ENCODE results near the gene KDM4C. TPM values are rescaled to one million over a fixed set of nuclear protein-coding genes. Genes with fewer than 3 reads are reported as not detected.

KDM4C gene
- total RNA-seq, 1 experiment from 2014 or later, result 16.2 TPM

DNA sequence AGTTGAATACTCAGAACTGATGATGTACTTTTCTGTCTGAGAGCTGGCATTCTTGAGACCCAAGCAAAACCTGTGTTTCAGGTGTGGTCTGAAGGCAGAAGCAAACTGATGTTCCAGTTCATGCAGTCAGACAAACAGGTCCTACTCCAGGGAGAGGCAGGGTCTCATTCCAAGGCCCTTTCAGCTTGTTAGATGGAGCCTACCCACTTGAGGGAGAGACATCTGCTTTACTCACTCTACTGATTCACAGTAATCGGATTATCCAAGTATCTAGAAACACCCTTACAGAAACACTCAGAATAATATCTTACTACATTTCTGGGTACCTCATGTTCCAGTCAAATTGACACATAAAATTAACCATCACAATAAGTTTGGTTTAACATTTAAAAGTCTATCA, 207.8 kb downstream of the KDM4C start:
- H3K9me3 Mint-ChIP-seq (ENCODE audit: low read depth, unreplicated experiment), result no peaks in the 10 kb centered on the region
- H3K27ac Mint-ChIP-seq (ENCODE audit: unreplicated experiment), result no peak overlapping the region
- H3K36me3 Mint-ChIP-seq (ENCODE audit: insufficient read depth, unreplicated experiment), result no peaks in the 10 kb centered on the region
- DNase-seq, result no peak
- H3K27me3 Mint-ChIP-seq (ENCODE audit: unreplicated experiment), result no peaks in the 10 kb centered on the region
- peaks cover 2% of the 10 kb centered on the region for H3K4me1 Mint-ChIP-seq (ENCODE audit: low read depth, unreplicated experiment)
- TF ChIP-seq, protein P1, sequence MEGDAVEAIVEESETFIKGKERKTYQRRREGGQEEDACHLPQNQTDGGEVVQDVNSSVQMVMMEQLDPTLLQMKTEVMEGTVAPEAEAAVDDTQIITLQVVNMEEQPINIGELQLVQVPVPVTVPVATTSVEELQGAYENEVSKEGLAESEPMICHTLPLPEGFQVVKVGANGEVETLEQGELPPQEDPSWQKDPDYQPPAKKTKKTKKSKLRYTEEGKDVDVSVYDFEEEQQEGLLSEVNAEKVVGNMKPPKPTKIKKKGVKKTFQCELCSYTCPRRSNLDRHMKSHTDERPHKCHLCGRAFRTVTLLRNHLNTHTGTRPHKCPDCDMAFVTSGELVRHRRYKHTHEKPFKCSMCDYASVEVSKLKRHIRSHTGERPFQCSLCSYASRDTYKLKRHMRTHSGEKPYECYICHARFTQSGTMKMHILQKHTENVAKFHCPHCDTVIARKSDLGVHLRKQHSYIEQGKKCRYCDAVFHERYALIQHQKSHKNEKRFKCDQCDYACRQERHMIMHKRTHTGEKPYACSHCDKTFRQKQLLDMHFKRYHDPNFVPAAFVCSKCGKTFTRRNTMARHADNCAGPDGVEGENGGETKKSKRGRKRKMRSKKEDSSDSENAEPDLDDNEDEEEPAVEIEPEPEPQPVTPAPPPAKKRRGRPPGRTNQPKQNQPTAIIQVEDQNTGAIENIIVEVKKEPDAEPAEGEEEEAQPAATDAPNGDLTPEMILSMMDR (IDR thresholded peaks at IDR 0.05; ENCODE audit: unreplicated experiment), result no peak
- H3K4me3 Mint-ChIP-seq (ENCODE audit: low read depth, unreplicated experiment), result no peak overlapping the region
- intact Hi-C loops (cut with micrococcal nuclease; ENCODE audit: unreplicated experiment), result no loop called here
- BruUV-seq (replicated peaks), result no TSS peak
- CTCF ChIA-PET, result no interaction called here

- Mint-ChIP-seq H3K27ac (ENCODE audit: unreplicated experiment) (no peak overlapping the region), H3K4me1 (ENCODE audit: low read depth, unreplicated experiment) (peaks cover 19% of the 10 kb centered on the region), H3K9me3 (ENCODE audit: low read depth, unreplicated experiment) (no peaks in the 10 kb centered on the region), H3K36me3 (ENCODE audit: insufficient read depth, unreplicated experiment) (no peaks in the 10 kb centered on the region), H3K27me3 (ENCODE audit: unreplicated experiment) (no peaks in the 10 kb centered on the region), H3K4me3 (ENCODE audit: low read depth, unreplicated experiment) (no peak overlapping the region)
- no TSS peak for BruUV-seq (replicated peaks)
- intact Hi-C loops (cut with micrococcal nuclease; ENCODE audit: unreplicated experiment), result no loop called here
- TF ChIP-seq, protein P1 (IDR thresholded peaks at IDR 0.05; ENCODE audit: unreplicated experiment), result no peak
- DNase-seq, result no peak
- CTCF ChIA-PET, result no interaction called here
These were observed 210.5 kb downstream of the KDM4C start for GRCh38 chr9:6968271-6968670.

GRCh38 chr9:6969805-6970204, 212.0 kb downstream of the KDM4C start:
- CTCF ChIA-PET, result no interaction called here

DNA sequence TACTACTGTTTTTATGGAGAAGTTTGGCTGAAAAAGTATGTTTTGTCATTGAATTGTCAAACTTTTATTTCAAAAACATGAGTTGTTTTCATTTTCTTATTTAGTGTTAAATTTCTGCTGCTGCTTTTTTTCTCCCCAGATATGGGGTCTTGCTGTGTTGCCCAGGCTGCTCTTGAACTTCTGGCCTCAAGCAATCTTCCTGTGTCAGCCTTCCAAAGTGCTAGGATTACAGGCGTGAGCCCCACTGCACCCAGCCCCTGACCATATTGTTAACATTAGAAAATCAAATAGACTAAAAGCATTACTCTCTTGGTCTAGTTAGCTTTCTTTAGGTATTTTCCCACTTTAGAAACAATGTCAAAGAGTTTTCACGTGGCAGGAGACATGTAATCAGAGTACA, 215.3 kb downstream of the KDM4C start:
- no peak for DNase-seq
- intact Hi-C loops (cut with micrococcal nuclease; ENCODE audit: unreplicated experiment), result no loop called here
- H3K4me3 Mint-ChIP-seq (ENCODE audit: low read depth, unreplicated experiment), result no peak overlapping the region
- no peak overlapping the region for H3K27ac Mint-ChIP-seq (ENCODE audit: unreplicated experiment)
- BruUV-seq (replicated peaks), result no TSS peak
- no peaks in the 10 kb centered on the region for H3K36me3 Mint-ChIP-seq (ENCODE audit: insufficient read depth, unreplicated experiment)
- H3K27me3 Mint-ChIP-seq (ENCODE audit: unreplicated experiment), result no peaks in the 10 kb centered on the region
- TF ChIP-seq, protein P1 (IDR thresholded peaks at IDR 0.05; ENCODE audit: unreplicated experiment), result no peak
- H3K4me1 Mint-ChIP-seq (ENCODE audit: low read depth, unreplicated experiment), result peaks cover 26% of the 10 kb centered on the region
- H3K9me3 Mint-ChIP-seq (ENCODE audit: low read depth, unreplicated experiment), result no peaks in the 10 kb centered on the region
- CTCF ChIA-PET, result no interaction called here

More at GRCh38 chr9:6969805-6970204, 212.0 kb downstream of the KDM4C start:
- no peaks in the 10 kb centered on the region for H3K36me3 Mint-ChIP-seq (ENCODE audit: insufficient read depth, unreplicated experiment)
- peaks cover 21% of the 10 kb centered on the region for H3K4me1 Mint-ChIP-seq (ENCODE audit: low read depth, unreplicated experiment)
- no peaks in the 10 kb centered on the region for H3K27me3 Mint-ChIP-seq (ENCODE audit: unreplicated experiment)
- no peak overlapping the region for H3K27ac Mint-ChIP-seq (ENCODE audit: unreplicated experiment)
- TF ChIP-seq, protein P1 (IDR thresholded peaks at IDR 0.05; ENCODE audit: unreplicated experiment), result no peak
- no peaks in the 10 kb centered on the region for H3K9me3 Mint-ChIP-seq (ENCODE audit: low read depth, unreplicated experiment)
- no TSS peak for BruUV-seq (replicated peaks)
- DNase-seq, result no peak
- intact Hi-C loops (cut with micrococcal nuclease; ENCODE audit: unreplicated experiment), result no loop called here
- H3K4me3 Mint-ChIP-seq (ENCODE audit: low read depth, unreplicated experiment), result no peak overlapping the region
